Activated CD8-positive, alpha-beta memory T cell treated with anti-CD3 and anti-CD28 coated beads, Interleukin-2, amount 50 U/mL, for 1 hour (primary cell): ENCODE measurements around the gene MALRD1.
"Not testable (repeated sequence)": the region's sequence is repeated elsewhere in the genome, so short reads cannot be mapped to it uniquely, and the experiment has no call there.

Experiments
- DNase-seq: peaks from one replicate; pipeline ENCODE4 v3.0.0-alpha.2; 2020; ENCODE audit errors: extremely low read depth

MALRD1 gene

GRCh38 chr10:19713159-19713558 lies 664.6 kb downstream of the MALRD1 start:
- DNase-seq: no peak

- no peak for DNase-seq
Observed at GRCh38 chr10:19713800-19714525, 665.4 kb downstream of the MALRD1 start.

- DNase-seq: no peak
Observed at GRCh38 chr10:19719284-19719683, 670.7 kb downstream of the MALRD1 start.

GRCh38 chr10:19724287-19724686 lies 675.7 kb downstream of the MALRD1 start:
- no peak for DNase-seq

GRCh38 chr10:19728376-19728775 lies 679.8 kb downstream of the MALRD1 start:
- DNase-seq: no peak

- no peak for DNase-seq
Observed at GRCh38 chr10:19728964-19729363, 680.4 kb downstream of the MALRD1 start.

GRCh38 chr10:19730167-19730906 lies 681.7 kb downstream of the MALRD1 start:
- no peak for DNase-seq

GRCh38 chr10:19730907-19731217 lies 682.3 kb downstream of the MALRD1 start:
- no peak for DNase-seq

- no peak for DNase-seq
Observed at GRCh38 chr10:19731560-19731959, 683.0 kb downstream of the MALRD1 start.

GRCh38 chr10:19738440-19738839 lies 689.8 kb downstream of the MALRD1 start:
- no peak for DNase-seq

- not testable (repeated sequence) for DNase-seq
Observed at GRCh38 chr10:19739232-19739631, 690.6 kb downstream of the MALRD1 start.

- not testable (repeated sequence) for DNase-seq
Observed at GRCh38 chr10:19742144-19742543, 693.5 kb downstream of the MALRD1 start.

- DNase-seq: no peak
Observed at GRCh38 chr10:19745672-19746071, 697.1 kb downstream of the MALRD1 start.

- DNase-seq: no peak
Observed at GRCh38 chr10:19749185-19749729, 700.7 kb downstream of the MALRD1 start.

GRCh38 chr10:19750972-19751371 lies 702.4 kb downstream of the MALRD1 start:
- no peak for DNase-seq

- no peak for DNase-seq
Observed at GRCh38 chr10:19756919-19757318, 708.3 kb downstream of the MALRD1 start.

GRCh38 chr10:19762026-19762425 lies 713.4 kb downstream of the MALRD1 start:
- no peak for DNase-seq

- DNase-seq: no peak
Observed at GRCh38 chr10:19764111-19764510, 715.5 kb downstream of the MALRD1 start.

- no peak for DNase-seq
Observed at GRCh38 chr10:19767876-19768275, 719.3 kb downstream of the MALRD1 start.

GRCh38 chr10:19769826-19770225 lies 721.2 kb downstream of the MALRD1 start:
- not testable (repeated sequence) for DNase-seq

- DNase-seq: no peak
Observed at GRCh38 chr10:19772972-19773371, 724.4 kb downstream of the MALRD1 start.

- no peak for DNase-seq
Observed at GRCh38 chr10:19775296-19775695, 726.7 kb downstream of the MALRD1 start.

GRCh38 chr10:19777806-19778205 lies 729.2 kb downstream of the MALRD1 start:
- no peak for DNase-seq
